DOHH2 (cell line): Measurements from ENCODE around the gene ARL4C.

ENCODE experiments used
- H3F3A ChIP-seq: fragments of 200-600 bp; sonication (generic), shearing (Covaris generic); 2 replicates; pipeline ENCODE4 v1.6.0; 2016; ENCODE audit warnings: antibody characterized with exemption, mild to moderate bottlenecking; ENCODE audit not compliant: control insufficient read depth, insufficient read depth
- H3K27ac ChIP-seq: fragments of 200-600 bp; sonication (generic); 2 replicates; pipeline ENCODE4 v1.5.1; 2014; ENCODE audit warnings: low read depth, mild to moderate bottlenecking, low read length, moderate library complexity
- H3K27me3 ChIP-seq: fragments of 200-600 bp; sonication (generic); 2 replicates; pipeline ENCODE4 v1.6.1; 2014; ENCODE audit warnings: mild to moderate bottlenecking, low read length, mixed read lengths; ENCODE audit not compliant: control insufficient read depth
- H3K36me3 ChIP-seq: fragments of 200-600 bp; sonication (generic); 2 replicates; pipeline ENCODE4 v1.6.1; 2014; ENCODE audit warnings: mild to moderate bottlenecking, low read length, moderate library complexity, mixed read lengths; ENCODE audit not compliant: control insufficient read depth
- H3K4me1 ChIP-seq: fragments of 200-600 bp; sonication (generic); 2 replicates; pipeline ENCODE4 v1.6.1; 2014; ENCODE audit warnings: mild to moderate bottlenecking, low read length, mixed read lengths; ENCODE audit not compliant: control insufficient read depth
- H3K4me2 ChIP-seq: fragments of 200-600 bp; sonication (generic); 2 replicates; pipeline ENCODE4 v1.6.0; 2014; ENCODE audit warnings: mild to moderate bottlenecking, low read length, moderate library complexity
- H3K4me3 ChIP-seq: fragments of 200-600 bp; sonication (generic); 2 replicates; pipeline ENCODE4 v1.5.1; 2014; ENCODE audit warnings: mild to moderate bottlenecking, low read length, mixed read lengths
- H3K79me2 ChIP-seq: fragments of 200-600 bp; sonication (generic); 2 replicates; pipeline ENCODE4 v1.6.1; 2014; ENCODE audit warnings: mild to moderate bottlenecking, low read length, mixed read lengths; ENCODE audit not compliant: control insufficient read depth
- H3K9me2 ChIP-seq: fragments of 200-600 bp; sonication (generic); replicated peaks from 2 replicates; pipeline ENCODE4 v1.6.1; 2014; ENCODE audit warnings: mild to moderate bottlenecking, low read length, mixed read lengths; ENCODE audit not compliant: control insufficient read depth
- H3K9me3 ChIP-seq: fragments of 200-600 bp; sonication (generic); 2 replicates; pipeline ENCODE4 v1.6.1; 2014; ENCODE audit warnings: antibody characterized with exemption, low read length, mixed read lengths; ENCODE audit not compliant: control insufficient read depth, insufficient read depth
- H4K20me1 ChIP-seq: fragments of 200-600 bp; sonication (generic); 2 replicates; pipeline ENCODE4 v1.6.0; 2014; ENCODE audit warnings: low read depth, mild to moderate bottlenecking, antibody characterized with exemption, low read length, moderate library complexity; ENCODE audit not compliant: control insufficient read depth, insufficient read depth
- CTCF ChIP-seq: fragments of 200-600 bp; sonication (generic); IDR thresholded peaks from one replicate; pipeline ENCODE4 v1.5.1; 2014; ENCODE audit warnings: antibody characterized with exemption, mild to moderate bottlenecking, low read depth, low read length; ENCODE audit not compliant: poor library complexity, severe bottlenecking
- EZH2phosphoT487 ChIP-seq: fragments of 200-600 bp; sonication (generic); IDR thresholded peaks from 2 replicates; pipeline ENCODE4 v1.6.1; 2017; ENCODE audit warnings: borderline replicate concordance, mild to moderate bottlenecking, antibody characterized with exemption, low read length, moderate library complexity, mixed read lengths

ARL4C gene

DNA sequence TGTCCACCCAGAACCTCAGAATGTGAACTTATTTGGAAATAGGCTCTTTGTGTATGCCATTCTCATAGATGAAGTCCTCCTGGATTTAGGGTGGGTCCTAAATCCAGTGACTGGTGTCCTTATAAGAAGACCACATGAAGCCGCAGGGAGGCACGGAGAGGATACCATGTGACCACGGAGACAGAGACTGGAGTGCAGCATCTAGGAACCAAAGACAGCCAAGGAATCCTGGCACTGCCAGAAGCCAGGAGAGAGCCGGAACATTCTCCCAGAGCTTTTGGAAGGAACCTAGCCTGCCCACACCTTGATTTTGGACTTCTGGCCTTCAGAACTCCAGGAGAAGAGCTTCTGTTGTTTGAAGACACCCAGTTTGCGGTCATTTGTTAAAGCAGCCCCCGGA is 49.7 kb downstream of the ARL4C start:
- H3K27ac ChIP-seq: no peak overlapping the region
- TF ChIP-seq EZH2phosphoT487 (no peak), CTCF (no peak)

DNA sequence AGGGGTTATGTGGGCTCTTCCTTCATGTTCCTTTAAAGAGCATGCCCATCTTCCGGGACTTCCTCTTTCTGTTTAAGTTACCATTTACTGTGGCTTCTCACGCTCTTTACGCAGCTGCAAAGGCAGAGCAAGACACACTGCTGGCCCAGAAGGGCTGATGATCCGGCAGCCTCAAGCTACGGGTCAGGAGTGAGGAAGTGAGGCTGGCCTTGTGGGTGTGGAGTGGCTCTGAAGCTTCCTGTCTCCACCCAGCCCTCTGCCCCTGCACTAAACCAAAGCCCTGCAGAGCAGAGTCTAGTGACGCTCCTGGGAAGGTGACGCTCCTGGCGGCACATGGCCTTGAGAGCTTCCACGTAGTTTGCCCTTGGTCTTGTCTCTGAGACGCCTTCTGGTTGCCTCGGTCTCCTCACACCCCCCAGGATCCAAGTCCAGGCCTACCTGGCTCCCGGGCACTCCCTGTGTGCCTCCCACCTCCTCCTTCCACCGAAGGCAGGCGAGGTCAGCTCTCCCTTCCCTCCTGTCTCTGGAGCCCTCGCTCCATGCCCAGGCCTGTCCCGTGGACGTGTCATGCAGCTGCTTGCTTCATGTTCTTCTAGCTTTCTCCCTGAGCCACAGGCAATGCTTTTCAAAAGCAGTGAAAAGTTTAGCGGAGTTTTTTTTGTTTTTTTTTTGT is 50.3 kb downstream of the ARL4C start:
- Histone ChIP-seq H3K36me3 (no peaks in the 10 kb centered on the region), H4K20me1 (no peaks in the 10 kb centered on the region), H3F3A (no peaks in the 10 kb centered on the region), H3K9me3 (no peaks in the 10 kb centered on the region), H3K4me3 (no peak overlapping the region), H3K27me3 (no peaks in the 10 kb centered on the region), H3K27ac (peak overlapping the region; percentile 34), H3K4me1 (peaks cover 29% of the 10 kb centered on the region), H3K9me2 (no peaks in the 10 kb centered on the region), H3K4me2 (0 out of 2 replicates have a peak overlapping the region, but pooled peaks have one; percentile 4), H3K79me2 (no peaks in the 10 kb centered on the region)
- TF ChIP-seq EZH2phosphoT487 (no peak), CTCF (no peak)

More for the DNA sequence above, 49.7 kb downstream of the ARL4C start:
- no peak overlapping the region for H3K4me3 ChIP-seq
- H3K4me1 ChIP-seq: peaks cover 29% of the 10 kb centered on the region
- H3F3A ChIP-seq: no peaks in the 10 kb centered on the region
- no peaks in the 10 kb centered on the region for H3K9me3 ChIP-seq
- H3K4me2 ChIP-seq: no peak overlapping the region
- H3K79me2 ChIP-seq: no peaks in the 10 kb centered on the region
- no peaks in the 10 kb centered on the region for H3K27me3 ChIP-seq
- H3K36me3 ChIP-seq: no peaks in the 10 kb centered on the region
- H4K20me1 ChIP-seq: no peaks in the 10 kb centered on the region
- no peaks in the 10 kb centered on the region for H3K9me2 ChIP-seq

DNA sequence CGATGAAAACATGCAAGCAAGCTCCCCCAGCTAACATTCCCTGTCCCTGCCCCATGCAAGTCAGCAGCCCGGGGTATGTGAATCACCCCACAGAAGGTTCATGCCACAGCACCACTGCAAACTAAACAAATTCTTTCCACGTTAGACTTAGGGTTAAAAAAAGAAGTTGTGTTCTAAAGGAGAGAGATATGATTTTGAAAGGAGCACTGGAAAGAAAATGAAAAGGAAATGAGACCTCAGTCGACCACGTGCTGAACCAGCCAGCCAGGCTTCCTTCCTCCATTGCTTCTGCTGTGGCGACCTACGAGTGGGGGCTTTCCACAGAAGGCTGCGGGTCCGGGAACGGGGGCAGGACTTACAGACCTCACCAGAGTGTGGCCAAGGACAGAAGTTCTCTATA is 52.0 kb downstream of the ARL4C start:
- peak overlapping the region; percentile 31; the same call in 1 of the 2 replicates for H3K4me2 ChIP-seq
- no peaks in the 10 kb centered on the region for H3K79me2 ChIP-seq
- H3K9me2 ChIP-seq: no peaks in the 10 kb centered on the region
- no peaks in the 10 kb centered on the region for H3K36me3 ChIP-seq
- H3K9me3 ChIP-seq: no peaks in the 10 kb centered on the region
- peaks cover 29% of the 10 kb centered on the region for H3K4me1 ChIP-seq
- no peak for TF ChIP-seq CTCF
- TF ChIP-seq EZH2phosphoT487: no peak
- no peaks in the 10 kb centered on the region for H3F3A ChIP-seq
- no peaks in the 10 kb centered on the region for H3K27me3 ChIP-seq
- H3K4me3 ChIP-seq: no peak overlapping the region
- no peak overlapping the region for H3K27ac ChIP-seq
- H4K20me1 ChIP-seq: no peaks in the 10 kb centered on the region
